HepG2 (cell line): Measurements from ENCODE around the gene PLS1. TPM values are rescaled to one million over a fixed set of nuclear protein-coding genes. Genes with fewer than 3 reads are reported as not detected.
A peak's percentile ranks its signal among the peaks of the same experiment; 100 is the strongest.

ENCODE experiments used
- ATAC-seq: fragments of 200-7000 bp; cut with Tn5 transposase; 3 replicates; pipeline ENCODE4 v1.9.1; 2020; ENCODE audit warnings: mild to moderate bottlenecking, moderate library complexity
- BruUV-seq: library from RNA; stranded (reverse); fragments of 400-500 nt; replicated peaks from 2 replicates; lab custom pipeline; 2021; lab: Mats Ljungman, UMichigan
- CTCF ChIA-PET: fragments of 300-600 bp; formaldehyde crosslinking; extraction: SDS; loops from one replicate; lab custom pipeline; 2021; ENCODE audit warnings: low total read pairs, inconsistent platforms, low intra/inter-chr PET ratio; lab: Yijun Ruan, JAX
- POLR2A ChIA-PET: fragments of 350-600 bp; sonication (Branson Sonifier 250); formaldehyde crosslinking; loops from one replicate; lab custom pipeline; 2020; ENCODE audit warnings: antibody characterized with exemption, inconsistent platforms; lab: Yijun Ruan, JAX
- DNase-seq: peaks from one replicate; pipeline ENCODE4 v3.0.0-alpha.2; 2015; ENCODE audit warnings: low spot score
- FAIRE-seq: peaks from 3 replicates; lab custom pipeline; 2011; peaks lifted over from hg19 to GRCh38; lab: Jason Lieb, UNC
- H2AFZ ChIP-seq: one replicate; pipeline ENCODE4 v1.6.1; 2011; ENCODE audit warnings: low read length, inconsistent platforms
- H3K27ac ChIP-seq: fragments of 300-600 bp; 3 replicates; pipeline ENCODE4 v1.8.0; 2011; ENCODE audit warnings: mixed run types, mild to moderate bottlenecking, mixed read lengths, low read length, inconsistent platforms; ENCODE audit not compliant: insufficient read depth; ENCODE audit errors: extremely low read length
- H3K27me3 ChIP-seq, 2 experiments: fragments of 200-600 bp in 1 of 2; 2 replicates in 1 of 2; 3 replicates in 1 of 2; pipeline versions ENCODE4 v1.6.0 to v1.8.0; 2011; ENCODE audit warnings: low read length in 2 of 2, mild to moderate bottlenecking in 2 of 2, moderate library complexity in 2 of 2, inconsistent platforms in 1 of 2; ENCODE audit not compliant: insufficient read depth in 2 of 2, control insufficient read depth in 1 of 2
- H3K36me3 ChIP-seq, 2 experiments: fragments of 200-600 bp in 1 of 2; replicated peaks in 1 of 2; 2 replicates in 1 of 2; 3 replicates in 1 of 2; pipeline versions ENCODE4 v1.5.1 to v1.8.0; 2011; ENCODE audit warnings: low read length in 2 of 2, inconsistent platforms in 1 of 2; ENCODE audit not compliant: insufficient read depth in 2 of 2, control insufficient read depth in 1 of 2
- H3K4me1 ChIP-seq: 2 replicates; pipeline ENCODE4 v1.5.1; 2012; ENCODE audit warnings: low read length, inconsistent platforms; ENCODE audit not compliant: insufficient read depth
- H3K4me2 ChIP-seq: 2 replicates; pipeline ENCODE4 v1.6.0; 2011; ENCODE audit warnings: low read depth, low read length, inconsistent platforms
- H3K4me3 ChIP-seq, 3 experiments: fragments of 200-600 bp in 1 of 3; sonication (generic), shearing (Covaris generic) in 1 of 3; replicated peaks in 1 of 3; 2 replicates each; pipeline ENCODE4 v1.5.1; 2011 to 2016; ENCODE audit warnings: low read length in 3 of 3, inconsistent platforms in 2 of 3, low read depth in 2 of 3, mild to moderate bottlenecking in 2 of 3, control low read depth in 1 of 3, mixed read lengths in 1 of 3; ENCODE audit not compliant: insufficient read depth in 1 of 3
- H3K79me2 ChIP-seq: one replicate; pipeline ENCODE4 v1.6.1; 2011; ENCODE audit warnings: low read length, inconsistent platforms; ENCODE audit not compliant: insufficient read depth
- H3K9ac ChIP-seq: 2 replicates; pipeline ENCODE4 v1.6.0; 2011; ENCODE audit warnings: mild to moderate bottlenecking, low read depth, low read length, inconsistent platforms; ENCODE audit not compliant: insufficient read depth
- H3K9me3 ChIP-seq: 2 replicates; pipeline ENCODE4 v1.5.1; 2012; ENCODE audit warnings: mild to moderate bottlenecking, low read length
- H4K20me1 ChIP-seq: 2 replicates; pipeline ENCODE4 v1.6.0; 2011; ENCODE audit warnings: inconsistent platforms, mild to moderate bottlenecking, low read length, moderate library complexity; ENCODE audit not compliant: insufficient read depth
- ARID2 ChIP-seq: sonication (generic); formaldehyde crosslinking; IDR thresholded peaks from 2 replicates; pipeline ENCODE4 v1.8.1; 2022; ENCODE audit warnings: mild to moderate bottlenecking, missing genetic modification reagents, borderline replicate concordance
- ARNTL ChIP-seq: sonication (generic); formaldehyde crosslinking; IDR thresholded peaks from 2 replicates; pipeline ENCODE4 v1.4.0; 2020; ENCODE audit warnings: mild to moderate bottlenecking, missing genetic modification reagents
- CREB1 ChIP-seq, 2 experiments: fragments of 450-650 bp in 1 of 2; IDR thresholded peaks; 2 replicates each; pipeline ENCODE4 v1.6.1; 2016 to 2017; ENCODE audit warnings: control low read depth in 1 of 2, mild to moderate bottlenecking in 1 of 2, missing compliant biosample characterization in 1 of 2, missing genetic modification characterization in 1 of 2
- FOXP1 ChIP-seq, 2 experiments: fragments of 450-650 bp in 1 of 2; IDR thresholded peaks; 2 replicates each; pipeline ENCODE4 v1.6.1; 2017 to 2018; ENCODE audit warnings: antibody characterized with exemption in 1 of 2
- HCFC1 ChIP-seq: fragments of 150-350 bp; IDR thresholded peaks from 2 replicates; pipeline ENCODE4 v1.6.1; 2014; ENCODE audit warnings: low read depth, low read length
- HDAC2 ChIP-seq: sonication (generic); formaldehyde crosslinking; IDR thresholded peaks from 2 replicates; pipeline ENCODE4 v1.4.0; 2020; ENCODE audit warnings: missing genetic modification reagents
- MTA1 ChIP-seq: sonication (generic); formaldehyde crosslinking; IDR thresholded peaks from 2 replicates; pipeline ENCODE4 v1.4.0; 2020; ENCODE audit warnings: missing genetic modification reagents, mild to moderate bottlenecking, borderline replicate concordance
- ZNF280D ChIP-seq: sonication (generic); formaldehyde crosslinking; IDR thresholded peaks from 2 replicates; pipeline ENCODE4 v1.5.1; 2020; ENCODE audit warnings: mild to moderate bottlenecking, missing genetic modification reagents
- ZNF329 ChIP-seq: sonication (generic); formaldehyde crosslinking; IDR thresholded peaks from 2 replicates; pipeline ENCODE4 v1.9.0; 2021; ENCODE audit warnings: low read depth, mild to moderate bottlenecking, missing genetic modification reagents
- ZNF331 ChIP-seq: sonication (generic); formaldehyde crosslinking; IDR thresholded peaks from 2 replicates; pipeline ENCODE4 v1.4.0; 2020; ENCODE audit warnings: missing genetic modification reagents
- ZNF484 ChIP-seq: sonication (generic); formaldehyde crosslinking; IDR thresholded peaks from 2 replicates; pipeline ENCODE4 v1.5.1; 2020; ENCODE audit warnings: mild to moderate bottlenecking, low read depth, missing genetic modification reagents, borderline replicate concordance
- ZNF775 ChIP-seq: sonication (generic); formaldehyde crosslinking; IDR thresholded peaks from 2 replicates; pipeline ENCODE4 v1.4.0; 2020; ENCODE audit warnings: missing genetic modification reagents, mild to moderate bottlenecking, moderate library complexity, borderline replicate concordance
- ZNF782 ChIP-seq: sonication (generic); formaldehyde crosslinking; IDR thresholded peaks from 2 replicates; pipeline ENCODE4 v1.4.0; 2020; ENCODE audit warnings: missing genetic modification reagents, mild to moderate bottlenecking, borderline replicate concordance
- WGBS: methylation state at CpG from one replicate; pipeline ENCODE4 v1.1.6; 2017; ENCODE audit warnings: low lambda C conversion rate; 5-methylcytosine and 5-hydroxymethylcytosine counted together
- in situ Hi-C: cut with HindIII; loops from 2 replicates; pipeline ENCODE4 v1.10.0; 2017; ENCODE audit warnings: low pct_unique_long_range_greater_than_20kb; ENCODE audit not compliant: extremely low pct_ligation_motif_present
- intact Hi-C: fragments of 100-400 bp; cut with micrococcal nuclease; formaldehyde crosslinking; loops from one replicate; pipeline ENCODE4 v1.10.0; 2022; ENCODE audit not compliant: unreplicated experiment
- polyA plus RNA-seq, 8 experiments: library from polyadenylated mRNA; depleted of rRNA in 3 of 8; stranded (reverse) in 7 of 8; unstranded in 1 of 8; fragments of >200 nt; fragmentation: Illumina TruSeq in 4 of 8; extraction: Trizol in 4 of 8; gene quantifications; 2 replicates each; pipeline versions ENCODE4 v1.2.1 to v1.2.3, GENCODE V29; 2011 to 2016; ENCODE audit warnings: low read depth in 4 of 8, missing spikeins in 1 of 8, mixed read lengths in 1 of 8; ENCODE audit not compliant: insufficient read depth in 1 of 8
- total RNA-seq, 5 experiments: library from RNA; depleted of rRNA; stranded (reverse); fragments of >200 nt; fragmentation: Illumina TruSeq; extraction: Trizol; gene quantifications; 2 replicates each; pipeline ENCODE4 v1.2.3, GENCODE V29; 2016; ENCODE audit warnings: low read depth in 1 of 5
- TF ChIP-seq, protein P1 (sequence below): sonication (generic); formaldehyde crosslinking; IDR thresholded peaks from 2 replicates; pipeline ENCODE4 v1.4.0; 2020; ENCODE audit warnings: missing genetic modification reagents

The PLS1 gene
- total and polyA plus RNA-seq, 2 of the 13 experiments (the other 11 are each of a cell fraction or from before 2014, with no cell fraction given), result 11.2 to 21.1 TPM

- no peaks in the 10 kb centered on the region; a peak in 2 of 5 replicates for H3K27me3 ChIP-seq
- no TSS peak for BruUV-seq
- intact Hi-C loops, result no loop called here
- H3K9ac ChIP-seq, result peak overlapping the region; percentile 77; the same call in 1 of the 2 replicates
- H3K4me2 ChIP-seq, result peak overlapping the region; percentile 87
- H3K4me1 ChIP-seq, result peaks cover 29% of the 10 kb centered on the region
- no peak for FAIRE-seq
- POLR2A ChIA-PET, result no interaction called here
- H3K27ac ChIP-seq, result peak overlapping the region; percentile 82
- CTCF ChIA-PET, result no interaction called here
- ATAC-seq, result no peak
- TF ChIP-seq ZNF782 (CRISPR knock-in tag), result no peak
- no peak for TF ChIP-seq FOXP1 (IDR thresholded peaks at IDR 0.05)
- TF ChIP-seq FOXP1 (CRISPR knock-in tag; IDR thresholded peaks at IDR 0.05), result no peak
- no peak for TF ChIP-seq CREB1 (IDR thresholded peaks at IDR 0.05)
- TF ChIP-seq CREB1 (CRISPR knock-in tag; IDR thresholded peaks at IDR 0.05), result 0 out of 2 replicates have a peak, but pooled peaks have one; percentile 11
- TF ChIP-seq ZNF329 (CRISPR knock-in tag), result no peak
- TF ChIP-seq ARID2 (CRISPR knock-in tag), result no peak
- TF ChIP-seq, all 625 proteins: peak for 1
- in situ Hi-C loops, result no loop called here
- peak overlapping the region; percentile 98 for H2AFZ ChIP-seq
- H3K4me3 ChIP-seq, result peak overlapping the region; percentile 80 to 83 (median 80)
- H3K9me3 ChIP-seq, result no peaks in the 10 kb centered on the region
- WGBS, result 0% methylated on average over 1 of the region's 1 CpG
- H3K79me2 ChIP-seq, result peaks cover 13% of the 10 kb centered on the region
- H3K36me3 ChIP-seq, result no peaks in the 10 kb centered on the region
- DNase-seq, result no peak
- no peaks in the 10 kb centered on the region for H4K20me1 ChIP-seq
Observed at GRCh38 chr3:142595141-142595540, 1.1 kb upstream of the PLS1 start.

DNA sequence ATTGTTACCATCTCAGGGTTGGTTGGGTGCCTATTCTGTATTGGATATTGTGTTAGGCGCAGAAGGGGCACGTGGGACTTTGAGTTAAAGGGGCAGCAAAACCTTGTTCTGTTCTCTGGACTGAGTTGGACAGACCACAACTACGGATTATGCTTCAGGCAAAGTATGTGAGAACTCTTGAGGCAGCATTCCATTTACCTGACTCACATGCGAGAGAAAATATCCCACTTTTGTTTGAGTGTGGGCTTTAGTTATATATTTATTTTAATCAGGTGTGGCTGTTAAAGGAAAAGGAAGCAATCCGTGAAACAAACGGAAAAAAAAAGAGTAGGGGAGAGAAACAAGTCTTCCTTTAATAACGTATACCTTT, 627 bp upstream of the PLS1 start:
- TSS peak; percentile 99 for BruUV-seq
- Histone ChIP-seq H3K9ac (peak overlapping the region; percentile 77), H3K4me3 (peak overlapping the region; percentile 80 to 83 (median 80)), H3K4me2 (peak overlapping the region; percentile 87), H3K79me2 (peaks cover 17% of the 10 kb centered on the region), H4K20me1 (no peaks in the 10 kb centered on the region), H3K9me3 (no peaks in the 10 kb centered on the region), H3K36me3 (no peaks in the 10 kb centered on the region), H3K27me3 (no peaks in the 10 kb centered on the region; a peak in 2 of 5 replicates), H3K27ac (peak overlapping the region; percentile 82), H3K4me1 (peaks cover 29% of the 10 kb centered on the region), H2AFZ (peak overlapping the region; percentile 98)
- in situ Hi-C loops, result no loop called here
- ChIA-PET CTCF (no interaction called here), POLR2A (interaction anchor here (1.1 to 2.1 kb wide), 4 partner anchors 13 to 128 kb away, joined by 4 to 14 read pairs (median 6); partner anchors contain the start of genes ATR and TRPC1)
- DNase-seq (peak; percentile 74), ATAC-seq (peak; percentile 60), FAIRE-seq (no peak)
- intact Hi-C loops, result no loop called here
- 1% methylated on average over 7 of the region's 7 CpGs for WGBS
- TF ChIP-seq ZNF775 (CRISPR knock-in tag) (no peak), ARNTL (0 out of 2 replicates have a peak, but pooled peaks have one; percentile 0), ZNF331 (CRISPR knock-in tag) (0 out of 2 replicates have a peak, but pooled peaks have one; percentile 39), ZNF280D (CRISPR knock-in tag) (no peak), HCFC1 (no peak), ZNF484 (no peak), HDAC2 (CRISPR knock-in tag) (no peak), MTA1 (CRISPR knock-in tag) (no peak)
- TF ChIP-seq, protein P1, sequence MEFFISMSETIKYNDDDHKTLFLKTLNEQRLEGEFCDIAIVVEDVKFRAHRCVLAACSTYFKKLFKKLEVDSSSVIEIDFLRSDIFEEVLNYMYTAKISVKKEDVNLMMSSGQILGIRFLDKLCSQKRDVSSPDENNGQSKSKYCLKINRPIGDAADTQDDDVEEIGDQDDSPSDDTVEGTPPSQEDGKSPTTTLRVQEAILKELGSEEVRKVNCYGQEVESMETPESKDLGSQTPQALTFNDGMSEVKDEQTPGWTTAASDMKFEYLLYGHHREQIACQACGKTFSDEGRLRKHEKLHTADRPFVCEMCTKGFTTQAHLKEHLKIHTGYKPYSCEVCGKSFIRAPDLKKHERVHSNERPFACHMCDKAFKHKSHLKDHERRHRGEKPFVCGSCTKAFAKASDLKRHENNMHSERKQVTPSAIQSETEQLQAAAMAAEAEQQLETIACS (CRISPR knock-in tag), result no peak
